ENCODE data around the gene GALNT1.

The GALNT1 gene

GRCh38 chr18:35680139-35680551 lies 98.6 kb downstream of the GALNT1 start:
- no peak for DNase-seq

GRCh38 chr18:35682281-35682867 lies 100.8 kb downstream of the GALNT1 start:
- DNase-seq: no peak

- DNase-seq: no peak
Measured at GRCh38 chr18:35683021-35683420, 101.5 kb downstream of the GALNT1 start.

GRCh38 chr18:35688757-35689156 lies 107.2 kb downstream of the GALNT1 start:
- DNase-seq: no peak

- no peak for DNase-seq
Measured at GRCh38 chr18:35689728-35690127, 108.2 kb downstream of the GALNT1 start.

- no peak for DNase-seq
Measured at GRCh38 chr18:35691625-35692024, 110.1 kb downstream of the GALNT1 start.

GRCh38 chr18:35692866-35693265 lies 111.3 kb downstream of the GALNT1 start:
- DNase-seq: no peak

GRCh38 chr18:35693829-35694228 lies 112.3 kb downstream of the GALNT1 start:
- no peak for DNase-seq

- no peak for DNase-seq
Measured at GRCh38 chr18:35694808-35695207, 113.3 kb downstream of the GALNT1 start.

GRCh38 chr18:35695384-35695783 lies 113.8 kb downstream of the GALNT1 start:
- no peak for DNase-seq

GRCh38 chr18:35695803-35696202 lies 114.3 kb downstream of the GALNT1 start:
- DNase-seq: no peak

- DNase-seq: no peak
Measured at GRCh38 chr18:35696307-35696706, 114.8 kb downstream of the GALNT1 start.

- no peak for DNase-seq
Measured at GRCh38 chr18:35697869-35698268, 116.3 kb downstream of the GALNT1 start.

- no peak for DNase-seq
Measured at GRCh38 chr18:35703043-35703688, 121.6 kb downstream of the GALNT1 start.

GRCh38 chr18:35705988-35706387 lies 124.4 kb downstream of the GALNT1 start:
- no peak for DNase-seq

- no peak for DNase-seq
Measured at GRCh38 chr18:35707247-35707646, 125.7 kb downstream of the GALNT1 start.

- no peak for DNase-seq
Measured at GRCh38 chr18:35707674-35708073, 126.1 kb downstream of the GALNT1 start.

GRCh38 chr18:35710581-35710980 lies 129.0 kb downstream of the GALNT1 start:
- DNase-seq: no peak

GRCh38 chr18:35711227-35711626 lies 129.7 kb downstream of the GALNT1 start:
- no peak for DNase-seq

- no peak for DNase-seq
Measured at GRCh38 chr18:35713545-35713944, 132.0 kb downstream of the GALNT1 start.

- no peak for DNase-seq
Measured at GRCh38 chr18:35714539-35714938, 133.0 kb downstream of the GALNT1 start.

- no peak for DNase-seq
Measured at GRCh38 chr18:35715139-35715538, 133.6 kb downstream of the GALNT1 start.

- no peak for DNase-seq
Measured at GRCh38 chr18:35716169-35716831, 134.8 kb downstream of the GALNT1 start.

GRCh38 chr18:35717182-35717581 lies 135.6 kb downstream of the GALNT1 start:
- DNase-seq: no peak

Measured in CD4-positive, alpha-beta T cell treated with Interferon alpha-2 for 1 hour (primary cell).